Activated gamma-delta T cell treated with Interleukin-2 at 50 U/mL for 16 hours (primary cell): ENCODE measurements around the gene MARS2.
"Not testable (repeated sequence)": the region's sequence is repeated elsewhere in the genome, so short reads cannot be mapped to it uniquely, and the experiment has no call there.

Source experiments
- DNase-seq: peaks from one replicate; pipeline ENCODE4 v3.0.0-alpha.2; 2020

Gene MARS2

DNA sequence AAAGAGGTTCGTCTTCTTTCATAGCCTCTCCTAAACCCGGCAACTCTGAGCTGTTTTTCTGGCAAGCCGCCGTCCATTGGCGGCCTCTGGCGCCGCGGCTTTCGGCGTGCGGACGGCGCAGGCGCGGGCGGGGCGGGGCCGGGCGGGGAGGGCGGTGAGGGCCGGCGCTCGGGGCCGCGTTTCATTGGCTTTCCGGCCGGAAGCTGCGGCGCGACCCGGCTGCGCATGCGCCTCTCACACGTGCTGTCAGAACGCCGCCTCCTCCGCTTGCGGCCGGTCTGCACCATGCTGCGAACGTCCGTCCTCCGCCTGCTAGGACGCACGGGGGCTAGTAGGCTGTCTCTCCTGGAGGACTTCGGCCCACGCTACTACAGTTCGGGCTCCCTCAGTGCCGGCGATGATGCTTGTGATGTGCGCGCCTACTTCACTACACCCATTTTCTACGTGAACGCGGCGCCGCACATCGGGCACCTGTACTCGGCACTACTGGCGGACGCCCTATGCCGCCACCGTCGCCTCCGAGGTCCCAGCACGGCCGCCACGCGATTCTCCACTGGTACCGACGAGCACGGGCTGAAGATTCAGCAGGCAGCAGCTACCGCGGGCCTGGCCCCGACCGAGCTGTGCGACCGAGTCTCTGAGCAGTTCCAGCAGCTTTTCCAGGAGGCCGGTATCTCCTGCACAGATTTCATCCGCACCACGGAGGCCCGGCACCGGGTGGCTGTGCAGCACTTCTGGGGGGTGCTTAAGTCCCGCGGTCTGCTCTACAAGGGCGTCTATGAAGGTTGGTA, at the start of gene MARS2:
Gene MARS2 (plus strand): TSS at position 249 of the 791 bp plus-strand sequence. CDS start 37 bp downstream, at position 286.
- peak; percentile 91 for DNase-seq

DNA sequence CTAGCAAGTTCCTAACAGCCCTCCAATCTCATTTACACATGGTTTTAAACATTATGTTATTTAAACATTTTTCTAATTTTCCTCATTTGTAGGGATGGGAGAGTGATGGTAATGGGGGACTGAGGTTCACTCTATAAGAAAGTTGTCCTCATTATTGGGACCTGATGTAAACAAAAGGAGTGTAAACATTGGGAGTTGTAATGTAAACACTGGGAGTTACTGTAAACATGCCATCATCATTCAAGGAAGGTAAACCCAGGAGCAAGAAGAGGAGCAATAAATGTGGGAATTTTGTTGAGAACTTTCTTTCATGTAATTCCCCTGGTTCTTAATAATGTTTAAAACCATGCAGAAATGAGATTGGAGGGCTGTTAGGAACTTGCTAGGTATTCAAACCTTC, 47.6 kb upstream of the MARS2 start:
- DNase-seq = no peak

DNA sequence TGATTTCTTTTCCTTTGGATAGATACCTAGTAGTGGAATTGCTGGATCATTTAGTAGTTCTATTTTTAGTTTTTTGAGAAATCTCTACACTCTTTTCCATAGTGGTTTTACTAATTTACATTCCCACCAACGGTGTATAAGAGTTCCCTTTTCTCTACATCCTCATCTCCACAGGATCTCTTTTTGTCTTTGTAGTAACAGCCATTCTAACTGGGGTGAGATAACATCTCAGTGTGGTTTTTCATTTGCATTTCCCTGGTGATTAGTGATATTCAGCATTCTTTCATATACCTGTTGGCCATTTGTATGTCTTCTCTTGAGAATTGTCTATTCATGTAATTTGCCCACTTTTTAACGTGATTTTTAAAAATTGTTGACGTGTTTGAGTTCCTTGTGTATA, 43.5 kb upstream of the MARS2 start:
- no peak for DNase-seq

DNA sequence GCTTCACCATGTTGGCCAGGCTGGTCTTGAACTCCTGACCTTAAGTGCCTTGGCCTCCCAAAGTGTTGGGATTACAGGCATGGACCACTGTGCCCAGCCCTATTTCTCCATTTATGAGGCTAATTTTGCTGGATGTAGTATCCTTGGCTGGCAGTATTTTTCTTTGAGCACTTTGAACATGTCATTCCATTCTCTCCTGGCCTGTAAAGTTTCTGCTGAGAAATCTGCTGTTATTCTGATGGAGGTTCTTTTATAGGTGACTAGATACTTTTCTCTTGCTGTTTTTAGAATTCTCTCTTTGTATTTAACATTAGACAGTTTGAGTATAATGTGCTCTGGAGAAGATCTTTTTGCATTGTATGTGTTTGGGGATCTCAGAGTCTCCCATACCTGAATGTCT, 38.9 kb upstream of the MARS2 start:
- DNase-seq = no peak

DNA sequence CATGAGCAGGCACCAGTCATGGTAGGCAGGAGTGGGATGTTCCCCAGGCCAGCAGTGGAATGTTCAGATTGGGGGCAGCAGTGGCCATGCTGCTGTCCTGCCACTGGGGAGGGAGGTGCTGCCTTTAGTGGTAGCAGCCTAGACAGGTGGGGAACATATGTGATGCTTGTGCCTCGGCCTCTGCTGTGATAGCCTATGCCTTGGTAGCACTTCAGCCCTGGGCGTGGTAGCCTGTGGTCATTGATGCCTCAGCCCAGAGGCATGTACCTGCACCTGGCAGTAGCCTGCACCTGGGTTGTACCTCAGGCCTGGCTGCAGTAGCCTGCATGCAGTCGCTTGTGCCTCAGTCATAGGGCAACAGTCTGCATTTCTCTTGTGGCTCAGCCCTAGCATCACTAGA, 36.9 kb upstream of the MARS2 start:
- DNase-seq = no peak

DNA sequence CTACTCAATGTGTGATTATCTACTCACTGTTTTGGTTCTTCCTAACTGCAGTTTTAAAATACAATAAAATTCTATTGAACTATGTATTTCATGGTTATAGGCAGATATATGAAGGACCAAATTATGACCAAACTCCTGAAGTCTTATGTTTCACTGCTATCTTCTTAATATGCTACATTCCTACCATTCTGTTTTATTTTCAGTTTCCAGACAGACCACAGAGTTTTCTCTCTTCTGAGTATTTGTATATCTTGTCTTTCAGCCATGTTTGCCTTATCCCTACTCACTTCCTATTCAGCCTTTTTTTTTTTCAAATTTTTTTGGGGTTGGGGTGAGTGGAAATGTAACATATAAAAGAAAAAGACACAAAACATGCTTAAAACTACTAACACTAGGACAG, 36.1 kb upstream of the MARS2 start:
- no peak for DNase-seq

DNA sequence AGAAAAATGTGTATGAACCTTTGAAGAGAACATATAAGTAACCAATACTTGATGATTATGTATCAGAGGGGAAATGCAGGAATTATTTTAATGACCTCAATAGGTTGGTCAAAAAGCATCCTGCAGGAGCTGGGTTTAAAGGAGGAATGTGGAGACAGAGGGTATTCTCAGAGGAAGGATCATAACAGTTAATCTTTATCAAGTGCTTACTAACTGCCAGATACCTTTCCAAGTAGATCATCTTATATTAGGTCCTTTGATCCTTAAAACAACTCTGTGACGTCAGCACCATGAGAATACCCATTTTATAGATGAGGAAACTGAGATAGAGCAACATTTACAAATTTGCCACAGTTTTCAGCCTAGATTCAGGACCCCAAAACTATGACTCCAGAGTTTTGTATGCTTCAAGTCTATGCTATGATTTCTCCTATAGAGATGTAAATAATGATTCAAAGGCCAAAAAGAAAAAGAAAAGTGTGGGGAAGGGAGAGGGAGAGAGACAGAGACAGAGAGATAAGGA, 32.7 kb upstream of the MARS2 start:
- DNase-seq = no peak

DNA sequence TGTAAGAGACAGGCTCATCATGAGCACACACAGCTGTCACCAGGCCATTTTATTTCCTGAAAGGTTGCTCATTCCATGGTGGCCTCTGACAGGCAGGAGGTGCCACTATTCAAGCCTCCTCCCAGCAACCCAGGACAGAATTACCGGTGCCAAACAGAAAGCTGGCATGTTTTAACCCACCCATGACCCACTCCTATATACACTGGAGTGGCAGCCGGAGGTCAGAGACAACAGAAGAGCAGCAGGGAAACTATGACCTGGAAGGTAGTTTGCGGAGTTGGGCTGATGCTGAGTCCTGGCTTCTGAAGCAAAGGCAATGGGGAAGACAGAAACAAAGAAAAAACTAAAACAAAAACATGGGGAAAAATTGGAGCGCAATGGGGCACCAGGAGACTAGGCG, 32.1 kb upstream of the MARS2 start:
- DNase-seq = no peak

DNA sequence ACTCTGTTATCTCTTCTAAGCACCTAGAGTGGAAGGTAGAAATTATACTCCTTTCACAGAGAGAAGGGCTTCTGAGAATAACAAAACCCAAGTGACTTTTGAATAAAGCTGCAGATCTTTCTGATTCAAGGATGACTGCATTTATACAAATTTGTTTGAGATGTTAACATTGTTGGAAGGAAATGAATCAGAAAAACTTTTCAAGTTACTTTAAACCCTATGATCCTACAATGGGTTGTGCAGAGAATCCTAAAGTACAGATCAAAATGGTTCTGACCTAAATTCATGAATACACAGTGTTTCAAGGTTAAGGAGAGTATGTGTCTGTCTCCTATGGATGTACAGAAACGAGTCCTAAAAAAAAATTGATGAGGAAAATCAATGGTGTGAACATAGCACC, 31.6 kb upstream of the MARS2 start:
- DNase-seq = no peak

DNA sequence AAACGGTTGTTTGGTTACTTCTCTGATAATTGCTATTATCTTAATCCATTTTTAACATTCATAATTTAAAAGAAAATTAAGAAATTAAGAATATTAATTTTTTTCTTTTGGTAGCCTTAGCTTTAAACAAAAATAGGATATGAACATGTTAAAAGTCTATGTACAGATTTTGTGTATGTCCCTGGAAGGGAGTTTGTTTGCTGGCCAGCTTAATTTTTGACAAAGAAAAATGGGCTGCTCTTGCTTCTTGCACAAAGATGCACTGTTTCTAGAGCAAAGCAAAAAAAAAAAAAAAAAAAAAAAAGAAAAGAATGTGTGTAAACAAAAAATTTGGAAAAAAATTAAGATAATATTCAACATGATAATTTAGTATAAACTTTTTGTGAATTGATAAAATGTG, 31.1 kb upstream of the MARS2 start:
- DNase-seq = no peak

DNA sequence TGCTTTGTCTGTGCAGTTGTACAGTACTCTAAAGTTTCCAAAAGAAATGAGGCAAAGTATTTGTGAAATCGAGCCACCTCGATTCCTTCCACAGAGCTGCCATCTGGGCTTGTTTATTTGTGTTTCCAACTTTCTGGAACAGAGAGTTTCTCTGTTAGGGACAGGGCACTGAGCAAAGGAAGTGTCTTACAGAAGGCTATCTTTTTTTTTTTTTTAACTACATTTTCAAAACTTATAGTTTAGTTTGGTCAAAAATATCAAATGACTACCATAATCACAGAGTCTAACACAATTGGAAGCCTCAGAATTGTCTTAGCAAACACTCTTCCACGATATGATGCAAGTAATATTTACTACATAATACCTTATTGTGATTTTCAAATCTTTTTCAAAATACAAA, 30.6 kb upstream of the MARS2 start:
- DNase-seq = no peak

DNA sequence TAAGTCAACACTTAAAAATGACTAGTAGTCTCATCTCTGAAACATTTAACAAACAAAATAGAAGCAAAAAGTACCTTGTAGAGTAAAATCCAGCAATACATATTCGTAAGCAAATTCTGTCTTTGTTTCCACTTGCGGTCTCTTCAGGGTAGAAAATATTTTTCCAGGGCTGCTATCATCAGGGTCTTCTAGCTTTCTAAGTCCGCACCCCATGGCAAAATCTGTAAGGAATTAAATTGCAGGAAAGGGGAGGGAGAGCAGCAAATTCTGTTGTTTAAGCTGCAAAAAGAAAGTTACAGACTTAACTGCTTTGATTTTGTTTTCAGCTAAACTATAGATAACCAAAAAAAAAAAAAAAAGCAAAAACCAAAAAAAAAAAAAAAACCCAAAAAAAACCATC, 29.9 kb upstream of the MARS2 start, which contains the start of gene RFTN2:
Gene RFTN2 (minus strand): TSS at position 342 of the 400 bp plus-strand sequence. CDS start 129 bp downstream, at position 213.
- DNase-seq = no peak

DNA sequence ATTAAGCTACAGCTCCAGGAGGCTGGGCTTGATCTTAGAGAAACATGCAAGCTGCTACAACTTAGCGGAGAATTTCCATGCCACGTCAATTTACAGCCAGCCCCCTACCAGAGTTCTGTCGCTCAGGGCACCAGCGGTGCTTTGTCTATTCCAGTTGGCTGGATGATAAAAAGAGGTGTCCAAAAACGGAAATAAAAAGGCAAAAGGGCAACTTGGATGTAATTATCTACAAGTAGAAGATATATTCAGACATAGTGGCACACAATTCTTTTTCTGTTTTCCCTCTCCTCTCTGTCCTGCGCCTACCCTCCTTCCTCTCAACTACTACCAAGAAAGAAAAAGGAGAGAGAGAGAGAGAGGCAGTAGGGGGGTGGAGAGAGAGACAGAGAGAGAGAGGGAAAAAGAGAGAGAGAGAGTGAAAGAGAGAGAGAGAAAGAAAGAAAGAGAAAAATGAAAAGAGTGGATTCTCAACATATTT, 29.4 kb upstream of the MARS2 start:
- no peak for DNase-seq

DNA sequence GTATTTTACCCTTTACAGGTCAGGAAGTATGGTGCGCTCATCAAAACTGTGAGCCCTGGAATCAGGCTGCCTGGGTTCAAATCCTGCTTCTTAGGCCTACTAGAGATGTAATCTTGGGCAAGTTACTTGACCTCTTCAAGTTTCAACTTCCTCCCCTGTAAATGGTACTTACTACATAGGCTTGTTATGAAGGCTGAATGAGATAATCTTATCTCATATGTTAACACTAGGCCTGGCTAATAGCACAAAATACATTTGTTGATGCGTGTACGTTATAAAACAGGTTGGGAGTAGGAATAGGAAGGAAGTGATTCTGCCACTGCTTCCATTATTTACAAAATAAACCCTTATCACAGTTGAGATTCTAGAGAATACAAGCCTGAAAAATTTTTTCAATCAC, 28.1 kb upstream of the MARS2 start:
- no peak for DNase-seq

DNA sequence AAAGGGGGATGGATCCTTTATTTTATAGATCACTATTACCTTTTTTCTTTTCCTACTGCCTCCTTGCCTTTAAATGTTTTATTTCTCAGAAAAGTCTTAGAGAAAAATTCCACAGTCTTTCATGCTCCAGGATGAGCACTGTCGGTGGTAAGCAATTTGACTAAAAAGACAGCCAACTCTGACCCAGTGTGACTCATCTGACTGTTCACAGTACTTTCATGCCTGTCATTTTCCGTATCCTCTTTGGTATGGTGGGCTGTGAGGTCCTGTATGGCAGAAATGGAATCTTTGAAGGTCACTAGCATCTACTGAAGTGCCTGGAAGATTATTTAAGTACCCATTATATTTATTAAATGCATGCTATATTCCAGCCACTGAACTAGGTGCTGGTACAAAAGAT, 27.7 kb upstream of the MARS2 start:
- DNase-seq = no peak

DNA sequence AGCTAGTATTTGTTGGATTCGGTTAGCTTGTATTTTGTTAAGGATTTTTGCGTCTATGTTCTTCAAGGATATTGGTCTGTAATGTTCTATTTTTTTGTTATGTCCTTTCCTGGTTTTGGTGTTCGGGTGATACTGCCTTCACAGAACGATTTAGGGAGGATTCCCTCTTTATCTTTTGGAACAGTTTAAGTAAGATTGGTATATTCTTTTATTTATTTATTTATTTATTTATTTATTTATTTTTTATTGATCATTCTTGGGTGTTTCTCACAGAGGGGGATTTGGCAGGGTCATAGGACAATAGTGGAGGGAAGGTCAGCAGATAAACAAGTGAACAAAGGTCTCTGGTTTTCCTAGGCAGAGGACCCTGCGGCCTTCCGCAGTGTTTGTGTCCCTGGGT, 10.0 kb upstream of the MARS2 start:
- DNase-seq = not testable (repeated sequence)

DNA sequence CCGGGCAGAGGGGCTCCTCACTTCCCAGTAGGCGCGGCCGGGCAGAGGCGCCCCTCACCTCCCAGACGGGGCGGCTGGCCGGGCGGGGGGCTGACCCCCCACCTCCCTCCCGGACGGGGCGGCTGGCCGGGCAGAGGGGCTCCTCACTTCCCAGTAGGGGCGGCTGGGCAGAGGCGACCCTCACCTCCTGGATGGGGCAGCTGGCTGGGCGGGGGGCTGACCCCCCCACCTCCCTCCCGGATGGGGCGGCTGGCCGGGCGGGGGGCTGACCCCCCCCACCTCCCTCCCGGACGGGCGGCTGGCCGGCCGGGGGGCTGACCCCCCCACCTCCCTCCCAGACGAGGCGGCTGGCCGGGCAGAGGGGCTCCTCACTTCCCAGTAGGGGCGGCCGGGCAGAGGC, 9.2 kb upstream of the MARS2 start:
- DNase-seq = not testable (repeated sequence)

DNA sequence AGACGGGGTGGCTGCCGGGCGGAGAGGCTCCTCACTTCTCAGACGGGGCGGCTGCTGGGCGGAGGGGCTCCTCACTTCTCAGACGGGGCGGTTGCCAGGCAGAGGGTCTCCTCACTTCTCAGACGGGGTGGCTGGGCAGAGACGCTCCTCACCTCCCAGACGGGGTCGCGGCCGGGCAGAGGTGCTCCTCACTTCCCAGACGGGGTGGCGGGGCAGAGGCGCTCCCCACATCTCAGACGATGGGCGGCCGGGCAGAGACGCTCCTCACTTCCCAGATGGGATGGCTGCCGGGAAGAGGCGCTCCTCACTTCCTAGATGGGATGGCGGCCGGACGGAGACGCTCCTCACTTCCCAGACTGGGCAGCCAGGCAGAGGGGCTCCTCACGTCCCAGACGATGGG, 8.6 kb upstream of the MARS2 start:
- DNase-seq = not testable (repeated sequence)

DNA sequence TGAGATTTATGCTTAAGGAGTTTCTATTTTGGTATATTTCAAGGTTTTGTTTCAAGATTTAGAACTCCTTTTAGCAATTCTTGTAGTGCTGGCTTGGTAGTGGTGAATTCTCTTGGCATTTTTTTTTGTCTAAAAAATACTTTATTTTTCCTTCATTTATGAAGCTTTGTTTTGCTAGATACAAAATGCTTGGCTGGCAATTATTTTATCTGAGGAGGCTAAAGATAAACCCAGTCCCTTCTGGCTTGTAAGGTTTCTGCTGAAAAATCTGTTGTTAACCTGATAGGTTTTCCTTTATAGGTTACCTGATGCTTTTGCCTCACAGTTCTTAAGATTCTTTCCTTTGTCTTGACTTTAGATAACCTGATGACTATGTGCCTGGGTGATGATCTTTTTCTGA, 5.4 kb upstream of the MARS2 start:
- DNase-seq = not testable (repeated sequence)

DNA sequence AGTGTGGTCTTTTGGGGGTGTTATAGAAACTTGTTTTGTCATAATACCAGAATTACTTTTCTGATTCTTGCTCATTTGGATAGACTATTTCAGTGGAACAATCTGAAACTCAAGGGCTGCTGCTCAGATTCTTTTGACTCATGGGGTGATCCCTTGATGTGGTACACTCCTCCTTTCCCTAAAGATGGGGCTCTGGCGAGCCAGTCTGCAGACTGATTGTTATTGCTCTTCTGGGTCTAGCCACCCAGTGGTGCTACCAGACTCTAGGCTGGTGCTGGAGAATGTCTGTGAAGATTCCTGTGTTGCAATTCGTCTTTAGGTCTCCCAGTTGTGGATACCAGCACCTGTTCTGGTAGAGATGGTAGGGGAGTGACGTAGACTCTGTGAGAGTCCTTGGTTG, 4.2 kb upstream of the MARS2 start:
- no peak for DNase-seq

DNA sequence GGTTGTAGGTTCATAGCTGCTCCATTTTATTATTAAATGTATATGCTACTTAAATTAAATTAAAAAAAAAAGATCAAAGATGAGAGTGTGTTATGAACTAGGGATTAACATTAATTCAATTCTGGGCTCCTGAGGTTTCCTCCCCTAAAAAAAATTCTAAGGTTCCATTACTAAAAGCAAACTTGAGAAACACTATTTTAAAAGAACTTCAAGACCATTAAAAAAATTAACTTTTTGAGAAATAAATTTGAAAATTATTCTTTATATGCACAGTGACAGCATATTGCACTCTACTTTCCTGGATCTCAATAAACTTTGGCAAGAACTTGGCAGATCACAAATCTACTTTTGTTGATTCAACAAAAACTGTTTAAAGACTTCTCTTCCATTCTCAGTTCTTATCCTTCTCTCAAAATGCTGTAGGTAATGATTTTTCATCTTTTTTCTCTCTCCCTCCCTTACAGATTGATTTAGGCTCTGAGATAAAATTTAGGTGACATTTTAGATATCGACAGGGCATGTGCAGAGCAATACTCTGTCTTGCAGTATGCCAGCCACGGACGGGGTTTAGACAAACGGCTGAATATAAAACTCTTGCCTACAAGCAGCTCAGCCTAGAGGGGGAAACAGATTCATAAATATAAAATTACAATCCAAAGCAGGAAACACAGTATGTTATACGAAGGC, 592 bp upstream of the MARS2 start:
- no peak for DNase-seq

DNA sequence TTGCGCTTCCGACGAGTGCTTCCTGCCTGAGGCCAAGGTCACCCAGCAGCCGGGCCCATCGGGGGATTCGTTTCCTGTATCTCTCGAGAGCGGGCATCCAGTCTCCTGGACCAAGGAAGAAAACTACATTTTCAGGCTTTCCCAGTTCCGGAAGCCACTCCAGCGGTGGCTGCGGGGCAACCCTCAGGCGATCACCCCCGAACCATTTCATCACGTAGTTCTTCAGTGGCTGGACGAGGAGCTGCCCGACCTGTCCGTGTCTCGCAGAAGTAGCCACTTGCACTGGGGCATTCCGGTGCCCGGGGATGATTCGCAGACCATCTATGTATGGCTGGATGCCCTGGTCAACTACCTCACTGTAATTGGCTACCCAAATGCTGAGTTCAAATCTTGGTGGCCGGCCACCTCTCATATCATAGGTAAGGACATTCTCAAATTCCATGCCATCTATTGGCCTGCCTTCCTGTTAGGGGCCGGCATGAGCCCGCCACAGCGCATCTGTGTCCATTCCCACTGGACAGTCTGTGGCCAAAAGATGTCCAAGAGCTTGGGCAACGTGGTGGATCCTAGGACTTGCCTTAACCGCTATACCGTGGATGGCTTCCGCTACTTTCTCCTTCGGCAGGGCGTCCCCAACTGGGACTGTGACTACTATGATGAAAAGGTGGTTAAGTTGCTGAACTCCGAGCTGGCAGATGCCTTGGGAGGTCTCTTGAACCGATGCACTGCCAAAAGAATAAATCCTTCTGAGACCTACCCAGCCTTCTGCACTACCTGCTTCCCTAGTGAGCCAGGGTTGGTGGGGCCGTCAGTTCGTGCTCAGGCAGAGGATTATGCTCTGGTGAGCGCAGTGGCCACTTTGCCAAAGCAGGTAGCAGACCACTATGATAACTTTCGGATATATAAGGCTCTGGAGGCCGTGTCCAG, 1.0 kb downstream of the MARS2 start:
- DNase-seq = no peak

DNA sequence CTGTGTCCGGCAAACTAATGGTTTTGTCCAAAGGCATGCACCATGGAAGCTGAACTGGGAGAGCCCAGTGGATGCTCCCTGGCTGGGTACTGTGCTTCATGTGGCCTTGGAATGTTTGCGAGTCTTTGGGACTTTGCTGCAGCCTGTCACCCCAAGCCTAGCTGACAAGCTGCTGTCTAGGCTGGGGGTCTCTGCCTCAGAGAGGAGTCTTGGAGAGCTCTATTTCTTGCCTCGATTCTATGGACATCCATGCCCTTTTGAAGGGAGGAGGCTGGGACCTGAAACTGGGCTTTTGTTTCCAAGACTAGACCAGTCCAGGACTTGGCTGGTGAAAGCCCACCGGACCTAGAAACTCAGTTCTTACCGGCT, 1.7 kb downstream of the MARS2 start:
- no peak for DNase-seq
